GM19099 (cell line): Measurements from ENCODE around the gene TARBP2.

Source experiments
- POLR2A ChIP-seq: IDR thresholded peaks from 3 replicates; pipeline ENCODE4 v1.6.1; 2011; ENCODE audit warnings: low read depth; ENCODE audit not compliant: insufficient read length; ENCODE audit errors: extremely low read depth

The TARBP2 gene

DNA sequence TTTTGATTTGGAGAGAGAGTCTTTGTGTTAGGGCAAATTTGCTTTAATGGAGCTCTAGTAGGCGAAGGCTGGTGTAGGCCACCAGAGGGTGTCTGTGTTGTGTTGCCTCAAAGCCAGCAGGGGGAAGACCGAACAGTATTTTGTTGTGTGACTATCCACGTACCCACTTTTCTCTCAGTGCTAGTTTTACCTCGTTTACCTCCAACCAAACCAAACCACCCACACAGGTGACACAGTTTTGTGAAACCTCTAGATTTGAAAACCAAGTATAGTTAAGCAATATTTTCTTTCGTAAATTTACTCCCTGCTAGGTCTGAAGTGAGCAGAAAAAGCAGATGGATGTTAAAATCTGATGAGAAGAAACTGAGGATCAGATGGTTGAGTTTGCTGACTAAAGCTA lies 42.5 kb downstream of the TARBP2 start:
- no peak for TF ChIP-seq POLR2A

GRCh38 chr12:53550595-53550994 lies 49.5 kb downstream of the TARBP2 start:
- no peak for TF ChIP-seq POLR2A

- no peak for TF ChIP-seq POLR2A
Measured at GRCh38 chr12:53551889-53552291, 50.8 kb downstream of the TARBP2 start.

GRCh38 chr12:53552361-53553327 lies 51.6 kb downstream of the TARBP2 start:
- TF ChIP-seq POLR2A = no peak
